GM12875 (cell line): ENCODE measurements around the gene ASS1.

ENCODE experiments used
- H3K4me3 ChIP-seq: one replicate; pipeline ENCODE4 v1.5.1; 2011; ENCODE audit warnings: low read depth, low read length, control low read depth
- TF ChIP-seq, protein P1 (sequence below): IDR thresholded peaks from 2 replicates; pipeline ENCODE4 v1.5.1; 2011; ENCODE audit warnings: low read depth, mild to moderate bottlenecking, control low read depth, inconsistent platforms, low read length, moderate library complexity, borderline replicate concordance; ENCODE audit not compliant: insufficient read depth

ASS1 gene

DNA sequence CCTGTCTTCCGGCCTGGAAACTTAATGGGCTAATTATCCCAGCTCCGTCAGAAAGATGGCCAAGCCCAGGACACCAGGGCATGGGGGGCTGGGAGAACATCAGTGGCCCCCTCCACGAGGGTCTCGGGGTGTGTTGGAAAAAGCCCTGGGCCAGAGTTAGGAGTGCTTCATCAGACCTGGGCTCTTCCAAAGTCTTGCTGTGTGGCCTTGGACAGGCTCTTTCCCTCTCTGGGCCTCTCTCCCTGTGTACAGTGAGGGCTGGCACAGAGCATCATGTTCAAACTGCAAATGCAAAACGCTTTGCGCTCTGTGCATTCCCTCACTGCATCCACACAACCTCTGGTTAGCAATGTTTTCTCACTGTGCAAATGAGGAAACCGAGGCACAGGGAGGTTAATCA is 48.3 kb downstream of the ASS1 start:
- TF ChIP-seq, protein P1, sequence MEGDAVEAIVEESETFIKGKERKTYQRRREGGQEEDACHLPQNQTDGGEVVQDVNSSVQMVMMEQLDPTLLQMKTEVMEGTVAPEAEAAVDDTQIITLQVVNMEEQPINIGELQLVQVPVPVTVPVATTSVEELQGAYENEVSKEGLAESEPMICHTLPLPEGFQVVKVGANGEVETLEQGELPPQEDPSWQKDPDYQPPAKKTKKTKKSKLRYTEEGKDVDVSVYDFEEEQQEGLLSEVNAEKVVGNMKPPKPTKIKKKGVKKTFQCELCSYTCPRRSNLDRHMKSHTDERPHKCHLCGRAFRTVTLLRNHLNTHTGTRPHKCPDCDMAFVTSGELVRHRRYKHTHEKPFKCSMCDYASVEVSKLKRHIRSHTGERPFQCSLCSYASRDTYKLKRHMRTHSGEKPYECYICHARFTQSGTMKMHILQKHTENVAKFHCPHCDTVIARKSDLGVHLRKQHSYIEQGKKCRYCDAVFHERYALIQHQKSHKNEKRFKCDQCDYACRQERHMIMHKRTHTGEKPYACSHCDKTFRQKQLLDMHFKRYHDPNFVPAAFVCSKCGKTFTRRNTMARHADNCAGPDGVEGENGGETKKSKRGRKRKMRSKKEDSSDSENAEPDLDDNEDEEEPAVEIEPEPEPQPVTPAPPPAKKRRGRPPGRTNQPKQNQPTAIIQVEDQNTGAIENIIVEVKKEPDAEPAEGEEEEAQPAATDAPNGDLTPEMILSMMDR = no peak
- no peak overlapping the region for H3K4me3 ChIP-seq

DNA sequence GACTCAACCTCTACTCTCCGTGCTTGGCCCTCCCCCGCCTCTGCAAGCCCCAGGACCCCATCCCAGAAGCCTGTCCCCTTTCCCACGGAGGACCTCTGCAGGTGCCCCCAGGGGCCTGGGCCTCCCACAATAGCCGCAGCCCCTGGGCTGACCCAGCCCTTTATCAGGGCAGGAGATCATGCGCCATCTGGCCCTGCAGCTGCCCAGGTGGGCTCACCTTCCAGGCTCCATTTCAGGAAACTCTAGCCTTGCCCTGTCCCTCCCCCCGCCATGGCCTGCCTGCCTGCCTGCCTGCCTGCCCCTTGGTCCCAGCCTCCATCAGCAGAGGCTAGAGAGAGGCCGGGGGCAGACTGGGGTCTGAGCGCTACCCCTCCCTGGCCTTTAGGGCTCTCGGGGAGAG is 48.7 kb downstream of the ASS1 start:
- TF ChIP-seq, protein P1 = no peak
- H3K4me3 ChIP-seq = no peak overlapping the region

DNA sequence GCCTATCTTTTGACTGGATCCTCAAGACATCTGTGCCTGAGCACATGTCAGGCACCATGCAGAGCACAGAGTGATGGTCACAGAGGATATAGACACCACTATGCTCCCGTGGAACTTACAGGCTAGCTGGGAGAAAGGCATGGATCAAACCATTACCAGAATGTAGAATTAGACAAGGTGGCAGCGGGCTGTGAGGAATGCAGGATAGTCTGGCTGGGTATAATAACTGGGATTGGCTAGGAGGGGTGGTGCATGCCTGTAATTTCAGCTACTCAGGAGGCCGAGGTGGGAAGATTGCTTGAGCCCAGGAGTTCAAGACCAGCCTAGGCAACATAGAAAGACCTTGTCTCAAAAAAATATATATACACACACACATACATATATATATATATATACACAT is 50.3 kb downstream of the ASS1 start:
- H3K4me3 ChIP-seq = no peak overlapping the region
- TF ChIP-seq, protein P1 = no peak

DNA sequence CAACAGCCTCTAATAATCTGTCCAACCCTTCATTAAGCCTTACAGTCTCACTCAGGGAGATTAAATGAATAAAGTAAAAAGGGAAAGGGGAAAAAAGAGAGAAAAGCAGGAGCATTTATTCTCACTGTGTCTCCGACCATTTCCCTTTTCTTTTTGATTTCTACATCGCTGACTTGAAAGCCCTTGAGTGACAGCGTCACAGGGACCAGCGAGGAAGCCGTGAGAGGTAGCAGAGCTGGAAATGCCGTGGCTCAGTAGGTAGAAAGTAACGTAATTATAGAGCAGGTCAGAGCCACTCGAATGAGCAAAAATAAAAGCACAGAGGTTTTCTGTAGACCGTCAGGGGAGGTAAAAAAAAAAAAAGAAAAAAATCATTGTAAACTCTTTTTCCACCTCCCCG is 52.4 kb downstream of the ASS1 start:
- H3K4me3 ChIP-seq = no peak overlapping the region
- TF ChIP-seq, protein P1 = no peak

DNA sequence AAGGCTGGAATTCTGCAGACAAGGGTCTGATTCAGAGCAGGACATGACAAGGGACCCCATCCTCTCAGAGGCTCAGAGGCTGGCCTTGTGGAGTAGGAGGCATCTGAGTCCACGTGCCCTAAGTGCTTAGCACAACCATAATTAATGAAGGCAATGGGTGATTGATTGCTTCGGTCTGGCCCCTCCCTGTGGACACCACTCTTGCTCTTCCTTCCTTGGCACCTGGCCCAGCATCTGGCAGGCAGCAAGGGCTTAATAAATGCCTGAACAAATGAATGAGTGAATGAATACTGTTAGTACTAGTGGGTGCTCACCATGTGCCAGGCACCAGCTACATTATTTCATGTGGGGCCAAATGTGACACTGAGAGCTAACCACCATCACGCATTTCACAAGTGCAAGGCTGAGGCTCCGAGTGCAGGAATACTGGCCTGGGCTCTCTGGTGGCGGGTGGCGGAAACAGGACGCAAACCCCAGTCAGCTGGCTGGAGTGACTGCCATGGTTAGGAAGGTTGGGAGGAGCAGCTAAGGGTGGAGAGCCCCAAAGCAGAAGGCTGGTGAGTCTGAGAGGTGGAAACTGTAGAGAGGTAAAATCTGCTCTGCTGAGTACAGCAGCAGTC is 53.6 kb downstream of the ASS1 start:
- no peak overlapping the region for H3K4me3 ChIP-seq
- TF ChIP-seq, protein P1 = no peak

DNA sequence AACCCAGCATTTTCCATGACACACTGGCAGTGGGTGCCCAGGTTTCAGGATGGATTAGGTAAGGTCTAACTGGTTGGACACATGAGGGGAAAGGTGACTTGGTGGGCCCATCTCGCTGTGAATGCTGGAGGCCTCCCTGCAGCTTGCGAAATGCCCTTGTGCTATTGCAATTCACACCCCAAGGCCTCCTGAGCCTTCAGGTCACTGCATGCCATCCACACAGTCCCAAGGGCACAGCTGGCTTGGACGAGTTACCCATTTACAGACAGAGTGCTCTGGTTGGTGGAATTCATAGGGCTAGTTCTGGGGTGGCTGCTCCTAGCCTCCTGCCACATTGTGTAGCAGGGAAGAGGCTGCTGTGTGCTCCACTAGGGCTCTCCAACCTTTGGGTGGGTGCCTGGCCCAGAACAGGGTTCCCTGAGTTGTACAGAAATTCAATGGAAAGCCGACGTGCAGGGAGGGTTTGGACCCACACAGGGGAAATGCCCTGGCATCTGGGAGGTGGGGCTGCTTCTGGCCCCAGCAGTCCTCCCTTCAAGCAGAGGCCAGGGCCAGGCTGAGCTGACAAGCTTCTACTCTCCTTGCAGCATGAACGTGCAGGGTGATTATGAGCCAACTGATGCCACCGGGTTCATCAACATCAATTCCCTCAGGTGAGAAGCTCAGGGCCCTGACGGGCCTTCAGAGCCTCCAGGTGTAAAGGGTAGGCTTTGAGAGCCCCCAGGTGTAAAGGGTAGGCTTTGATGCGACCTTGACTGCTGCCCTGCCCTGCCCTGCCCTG is 54.3 kb downstream of the ASS1 start:
- H3K4me3 ChIP-seq = no peak overlapping the region
- TF ChIP-seq, protein P1 = no peak

DNA sequence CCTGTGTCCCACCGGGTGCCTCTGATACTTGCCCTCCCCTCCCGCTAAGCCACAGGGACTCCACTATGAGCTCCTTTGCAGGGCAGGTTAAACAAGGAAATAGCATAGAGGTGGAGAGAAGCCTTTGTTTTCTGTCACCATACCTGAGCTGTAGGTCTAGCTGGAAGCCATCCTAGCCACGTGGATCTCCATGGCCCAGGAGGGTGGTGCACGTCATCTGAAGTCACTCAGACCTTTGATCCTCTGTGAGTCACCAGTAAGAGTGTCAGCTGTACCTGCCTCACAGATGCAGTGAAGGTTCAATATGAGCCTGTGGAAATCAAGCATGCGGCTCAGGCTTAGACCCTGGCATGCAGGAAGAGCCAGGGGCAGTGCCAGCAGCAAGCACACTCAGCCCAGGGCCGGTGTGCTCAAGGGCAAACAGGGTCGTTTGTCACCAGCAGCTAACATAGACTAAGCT is 55.1 kb downstream of the ASS1 start:
- TF ChIP-seq, protein P1 = no peak
- H3K4me3 ChIP-seq = no peak overlapping the region
